HepG2 (cell line): ENCODE data around the gene CD4. TPM values are rescaled to one million over a fixed set of nuclear protein-coding genes. Genes with fewer than 3 reads are reported as not detected.
A peak's percentile ranks its signal among the peaks of the same experiment; 100 is the strongest.

ENCODE experiments used
- ATF4 ChIP-seq, 2 experiments: fragments of 450-650 bp in 1 of 2; sonication (generic) in 1 of 2; formaldehyde crosslinking; IDR thresholded peaks; 2 replicates each; pipeline versions ENCODE4 v1.5.0 to v1.8.0; 2020 to 2022; ENCODE audit warnings: mild to moderate bottlenecking in 1 of 2, missing genetic modification reagents in 1 of 2
- CAMTA2 ChIP-seq: sonication (generic); formaldehyde crosslinking; IDR thresholded peaks from 2 replicates; pipeline ENCODE4 v1.4.0; 2020; ENCODE audit warnings: mild to moderate bottlenecking, missing genetic modification reagents, borderline replicate concordance
- FOXM1 ChIP-seq: sonication (generic); formaldehyde crosslinking; IDR thresholded peaks from 2 replicates; pipeline ENCODE4 v1.5.0; 2020; ENCODE audit warnings: missing genetic modification reagents
- HINFP ChIP-seq: sonication (generic); formaldehyde crosslinking; IDR thresholded peaks from 2 replicates; pipeline ENCODE4 v1.4.0; 2020; ENCODE audit warnings: low read depth, mild to moderate bottlenecking, missing genetic modification reagents
- HNRNPUL1 ChIP-seq: fragments of 200-400 bp; formaldehyde crosslinking; IDR thresholded peaks from 2 replicates; pipeline ENCODE4 v1.6.1; 2017; ENCODE audit warnings: low read depth, mild to moderate bottlenecking, low read length, moderate library complexity
- ISX ChIP-seq: sonication (generic); formaldehyde crosslinking; conservative IDR thresholded peaks from 2 replicates; pipeline ENCODE4 v1.5.0; 2020; ENCODE audit warnings: missing genetic modification reagents
- KMT2B ChIP-seq: IDR thresholded peaks from 2 replicates; pipeline ENCODE4 v1.6.1; 2016; ENCODE audit warnings: missing genetic modification reagents, missing compliant biosample characterization
- MAFF ChIP-seq: IDR thresholded peaks from 2 replicates; pipeline ENCODE4 v1.6.1; 2011; ENCODE audit warnings: low read depth, low read length, improper control_type of control experiment
- SMARCE1 ChIP-seq: fragments of 450-650 bp; IDR thresholded peaks from 2 replicates; pipeline ENCODE4 v1.6.1; 2017; ENCODE audit warnings: borderline replicate concordance
- SMC3 ChIP-seq: IDR thresholded peaks from 2 replicates; pipeline ENCODE4 v1.6.1; 2011; ENCODE audit warnings: low read length, improper control_type of control experiment
- TGIF2 ChIP-seq: IDR thresholded peaks from 2 replicates; pipeline ENCODE4 v1.6.1; 2016; ENCODE audit warnings: control low read depth, missing compliant biosample characterization
- ZBTB10 ChIP-seq: sonication (generic); formaldehyde crosslinking; IDR thresholded peaks from 2 replicates; pipeline ENCODE4 v1.4.0; 2020; ENCODE audit warnings: missing genetic modification reagents, borderline replicate concordance
- ZNF615 ChIP-seq: sonication (generic); formaldehyde crosslinking; IDR thresholded peaks from 2 replicates; pipeline ENCODE4 v1.5.0; 2020; ENCODE audit warnings: mild to moderate bottlenecking, missing genetic modification reagents, borderline replicate concordance
- polyA plus RNA-seq, 8 experiments: library from polyadenylated mRNA; depleted of rRNA in 3 of 8; stranded (reverse) in 7 of 8; unstranded in 1 of 8; fragments of >200 nt; fragmentation: Illumina TruSeq in 4 of 8; extraction: Trizol in 4 of 8; gene quantifications; 2 replicates each; pipeline versions ENCODE4 v1.2.1 to v1.2.3, GENCODE V29; 2011 to 2016; ENCODE audit warnings: low read depth in 4 of 8, missing spikeins in 1 of 8, mixed read lengths in 1 of 8; ENCODE audit not compliant: insufficient read depth in 1 of 8
- total RNA-seq, 5 experiments: library from RNA; depleted of rRNA; stranded (reverse); fragments of >200 nt; fragmentation: Illumina TruSeq; extraction: Trizol; gene quantifications; 2 replicates each; pipeline ENCODE4 v1.2.3, GENCODE V29; 2016; ENCODE audit warnings: low read depth in 1 of 5
- TF ChIP-seq, protein P1 (sequence below): sonication (generic); formaldehyde crosslinking; IDR thresholded peaks from 2 replicates; pipeline ENCODE4 v1.4.0; 2020; ENCODE audit warnings: missing genetic modification reagents
- TF ChIP-seq, protein P2 (sequence below): sonication (generic); formaldehyde crosslinking; IDR thresholded peaks from 2 replicates; pipeline ENCODE4 v1.5.1; 2020; ENCODE audit warnings: mild to moderate bottlenecking, missing genetic modification reagents
- TF ChIP-seq, protein P3 (sequence below): sonication (generic); formaldehyde crosslinking; IDR thresholded peaks from 2 replicates; pipeline ENCODE4 v1.4.0; 2020; ENCODE audit warnings: low read depth, mild to moderate bottlenecking, missing genetic modification reagents
- TF ChIP-seq, protein P4 (sequence below): sonication (generic); formaldehyde crosslinking; IDR thresholded peaks from 2 replicates; pipeline ENCODE4 v1.8.0; 2022; ENCODE audit warnings: mild to moderate bottlenecking, missing genetic modification reagents; ENCODE audit not compliant: insufficient replicate concordance

Gene CD4
- total and polyA plus RNA-seq, 2 of the 13 experiments (the other 11 are each of a cell fraction or from before 2014, with no cell fraction given): 0.07 to 0.95 TPM

GRCh38 chr12:6752167-6752920 is 37.0 kb upstream of the CD4 start (continued):
- TF ChIP-seq HINFP (CRISPR knock-in tag) (no peak), SMARCE1 (no peak), ISX (CRISPR knock-in tag) (no peak), CAMTA2 (CRISPR knock-in tag) (0 out of 2 replicates have a peak, but pooled peaks have one; percentile 19), KMT2B (CRISPR knock-in tag) (no peak), SMC3 (peak; percentile 42), TGIF2 (peak; percentile 24; the same call in 1 of the 2 replicates), ZBTB10 (CRISPR knock-in tag) (no peak), MAFF (no peak), ZNF615 (CRISPR knock-in tag) (no peak), HNRNPUL1 (no peak), ATF4 (CRISPR knock-in tag; IDR thresholded peaks at IDR 0.05) (no peak), FOXM1 (CRISPR knock-in tag) (no peak)
- TF ChIP-seq, protein P1, sequence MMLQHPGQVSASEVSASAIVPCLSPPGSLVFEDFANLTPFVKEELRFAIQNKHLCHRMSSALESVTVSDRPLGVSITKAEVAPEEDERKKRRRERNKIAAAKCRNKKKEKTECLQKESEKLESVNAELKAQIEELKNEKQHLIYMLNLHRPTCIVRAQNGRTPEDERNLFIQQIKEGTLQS (CRISPR knock-in tag): no peak
- TF ChIP-seq, protein P2, sequence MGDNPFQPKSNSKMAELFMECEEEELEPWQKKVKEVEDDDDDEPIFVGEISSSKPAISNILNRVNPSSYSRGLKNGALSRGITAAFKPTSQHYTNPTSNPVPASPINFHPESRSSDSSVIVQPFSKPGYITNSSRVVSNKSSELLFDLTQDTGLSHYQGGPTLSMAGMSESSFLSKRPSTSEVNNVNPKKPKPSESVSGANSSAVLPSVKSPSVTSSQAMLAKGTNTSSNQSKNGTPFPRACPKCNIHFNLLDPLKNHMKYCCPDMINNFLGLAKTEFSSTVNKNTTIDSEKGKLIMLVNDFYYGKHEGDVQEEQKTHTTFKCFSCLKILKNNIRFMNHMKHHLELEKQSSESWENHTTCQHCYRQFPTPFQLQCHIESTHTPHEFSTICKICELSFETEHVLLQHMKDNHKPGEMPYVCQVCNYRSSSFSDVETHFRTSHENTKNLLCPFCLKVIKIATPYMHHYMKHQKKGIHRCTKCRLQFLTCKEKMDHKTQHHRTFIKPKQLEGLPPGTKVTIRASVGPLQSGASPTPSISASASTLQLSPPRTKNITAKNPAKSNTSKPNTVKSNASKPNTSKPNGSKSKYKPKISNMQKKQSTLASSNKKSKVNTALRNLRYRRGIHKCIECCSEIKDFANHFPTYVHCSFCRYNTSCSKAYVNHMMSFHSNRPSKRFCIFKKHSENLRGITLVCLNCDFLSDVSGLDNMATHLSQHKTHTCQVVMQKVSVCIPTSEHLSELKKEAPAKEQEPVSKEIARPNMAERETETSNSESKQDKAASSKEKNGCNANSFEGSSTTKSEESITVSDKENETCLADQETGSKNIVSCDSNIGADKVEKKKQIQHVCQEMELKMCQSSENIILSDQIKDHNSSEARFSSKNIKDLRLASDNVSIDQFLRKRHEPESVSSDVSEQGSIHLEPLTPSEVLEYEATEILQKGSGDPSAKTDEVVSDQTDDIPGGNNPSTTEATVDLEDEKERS (CRISPR knock-in tag): no peak
- TF ChIP-seq, protein P3, sequence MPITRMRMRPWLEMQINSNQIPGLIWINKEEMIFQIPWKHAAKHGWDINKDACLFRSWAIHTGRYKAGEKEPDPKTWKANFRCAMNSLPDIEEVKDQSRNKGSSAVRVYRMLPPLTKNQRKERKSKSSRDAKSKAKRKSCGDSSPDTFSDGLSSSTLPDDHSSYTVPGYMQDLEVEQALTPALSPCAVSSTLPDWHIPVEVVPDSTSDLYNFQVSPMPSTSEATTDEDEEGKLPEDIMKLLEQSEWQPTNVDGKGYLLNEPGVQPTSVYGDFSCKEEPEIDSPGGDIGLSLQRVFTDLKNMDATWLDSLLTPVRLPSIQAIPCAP (CRISPR knock-in tag): no peak
- TF ChIP-seq, protein P4, sequence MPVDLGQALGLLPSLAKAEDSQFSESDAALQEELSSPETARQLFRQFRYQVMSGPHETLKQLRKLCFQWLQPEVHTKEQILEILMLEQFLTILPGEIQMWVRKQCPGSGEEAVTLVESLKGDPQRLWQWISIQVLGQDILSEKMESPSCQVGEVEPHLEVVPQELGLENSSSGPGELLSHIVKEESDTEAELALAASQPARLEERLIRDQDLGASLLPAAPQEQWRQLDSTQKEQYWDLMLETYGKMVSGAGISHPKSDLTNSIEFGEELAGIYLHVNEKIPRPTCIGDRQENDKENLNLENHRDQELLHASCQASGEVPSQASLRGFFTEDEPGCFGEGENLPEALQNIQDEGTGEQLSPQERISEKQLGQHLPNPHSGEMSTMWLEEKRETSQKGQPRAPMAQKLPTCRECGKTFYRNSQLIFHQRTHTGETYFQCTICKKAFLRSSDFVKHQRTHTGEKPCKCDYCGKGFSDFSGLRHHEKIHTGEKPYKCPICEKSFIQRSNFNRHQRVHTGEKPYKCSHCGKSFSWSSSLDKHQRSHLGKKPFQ (CRISPR knock-in tag): no peak
